Endodermal cell (in vitro differentiated cells): ENCODE results near the gene PRELP. TPM values are rescaled to one million over a fixed set of nuclear protein-coding genes. Genes with fewer than 3 reads are reported as not detected.

Experiments
- DNase-seq: peaks from one replicate; pipeline ENCODE4 v3.0.0-alpha.2; 2017
- H3K27ac ChIP-seq: 2 replicates; pipeline ENCODE4 v1.5.1; 2013; ENCODE audit warnings: mild to moderate bottlenecking, low read depth, low read length, moderate library complexity
- H3K27me3 ChIP-seq: 2 replicates; pipeline ENCODE4 v1.6.1; 2013; ENCODE audit warnings: mild to moderate bottlenecking, low read length, moderate library complexity; ENCODE audit not compliant: insufficient read depth, control insufficient read depth, poor library complexity, severe bottlenecking
- H3K36me3 ChIP-seq: 2 replicates; pipeline ENCODE4 v1.7.0; 2013; ENCODE audit warnings: mild to moderate bottlenecking, low read length, moderate library complexity; ENCODE audit not compliant: control insufficient read depth, insufficient read depth
- H3K4me1 ChIP-seq: one replicate; pipeline ENCODE4 v1.7.0; 2013; ENCODE audit warnings: low read length; ENCODE audit not compliant: control insufficient read depth, insufficient read depth
- H3K4me3 ChIP-seq: 2 replicates; pipeline ENCODE4 v1.5.1; 2013; ENCODE audit warnings: mild to moderate bottlenecking, low read length, moderate library complexity
- H3K9ac ChIP-seq: 2 replicates; pipeline ENCODE4 v1.6.1; 2013; ENCODE audit warnings: mild to moderate bottlenecking, low read length, moderate library complexity; ENCODE audit not compliant: poor library complexity, severe bottlenecking; ENCODE audit errors: extremely low read depth
- H3K9me3 ChIP-seq: 2 replicates; pipeline ENCODE4 v1.6.1; 2013; ENCODE audit warnings: mild to moderate bottlenecking, low read length, moderate library complexity; ENCODE audit not compliant: control insufficient read depth
- H3K27ac Mint-ChIP-seq: 2 replicates; pipeline ENCODE4 v1.8.0; 2020; ENCODE audit warnings: mixed read lengths
- H3K27me3 Mint-ChIP-seq: 2 replicates; pipeline ENCODE4 v1.8.0; 2021; ENCODE audit warnings: mild to moderate bottlenecking, mixed read lengths; ENCODE audit not compliant: insufficient read depth
- H3K36me3 Mint-ChIP-seq: 2 replicates; pipeline ENCODE4 v1.8.0; 2020; ENCODE audit warnings: low read depth, mixed read lengths
- H3K4me1 Mint-ChIP-seq: 2 replicates; pipeline ENCODE4 v1.8.0; 2020; ENCODE audit warnings: mixed read lengths
- H3K4me3 Mint-ChIP-seq: 2 replicates; pipeline ENCODE4 v1.8.0; 2020; ENCODE audit warnings: mild to moderate bottlenecking, moderate library complexity, mixed read lengths
- H3K9me3 Mint-ChIP-seq: 2 replicates; pipeline ENCODE4 v1.8.0; 2020; ENCODE audit warnings: mild to moderate bottlenecking, mixed read lengths
- CTCF ChIP-seq: fragments of 200-600 bp; sonication (generic); conservative IDR thresholded peaks from 2 replicates; pipeline ENCODE4 v1.5.0; 2021; ENCODE audit warnings: antibody characterized with exemption, mild to moderate bottlenecking
- WGBS, 2 experiments: methylation state at CpG; one replicate each; pipeline versions ENCODE4 v1.1.5 to v1.1.7; 2013; ENCODE audit warnings: missing lambda C conversion rate in 2 of 2, mixed read lengths in 1 of 2; ENCODE audit not compliant: insufficient coverage in 1 of 2, insufficient read length in 1 of 2; 5-methylcytosine and 5-hydroxymethylcytosine counted together
- total RNA-seq, 2 donors: library from RNA; stranded (reverse); fragmentation: NEBNext Ultra II Directional in 1 of 2; extraction: Animal tissue kit (Norgen Biotek cat#: 25700) in 1 of 2; gene quantifications; 2 replicates in 1 of 2; 3 replicates in 1 of 2; pipeline ENCODE4 v1.2.1, GENCODE V29; 2021

Gene PRELP
- total RNA-seq, 2 donors from 2014 or later, result 0.66 to 3.9 TPM

- TF ChIP-seq CTCF, result no peak
- WGBS, 2 experiments, result 100% methylated on average over 1 of the region's 1 CpG; no CpG with 5 or more reads in 1 of the 2 experiments
- Histone ChIP-seq H3K27me3 (peaks cover 5% of the 10 kb centered on the region), H3K4me3 (no peak overlapping the region), H3K27ac (no peak overlapping the region), H3K9me3 (peaks cover 9% of the 10 kb centered on the region), H3K36me3 (no peaks in the 10 kb centered on the region), H3K4me1 (no peaks in the 10 kb centered on the region), H3K9ac (no peak overlapping the region)
- Mint-ChIP-seq H3K4me1 (peaks cover 31% of the 10 kb centered on the region), H3K27ac (no peak overlapping the region), H3K9me3 (peaks cover 9% of the 10 kb centered on the region), H3K36me3 (peaks cover 1% of the 10 kb centered on the region), H3K27me3 (peaks cover 3% of the 10 kb centered on the region), H3K4me3 (no peak overlapping the region)
- no peak for DNase-seq
These were observed 25.6 kb upstream of the PRELP start for GRCh38 chr1:203450001-203450400.

- peak; percentile 83 for DNase-seq
- Histone ChIP-seq H3K36me3 (no peaks in the 10 kb centered on the region), H3K27me3 (peaks cover 5% of the 10 kb centered on the region), H3K4me3 (no peak overlapping the region), H3K27ac (no peak overlapping the region), H3K4me1 (no peaks in the 10 kb centered on the region), H3K9ac (no peak overlapping the region), H3K9me3 (peaks cover 3% of the 10 kb centered on the region)
- peaks cover 4% of the 10 kb centered on the region for H3K9me3 Mint-ChIP-seq
- no peaks in the 10 kb centered on the region for H3K36me3 Mint-ChIP-seq
- H3K27ac Mint-ChIP-seq, result no peak overlapping the region
- TF ChIP-seq CTCF, result peak; percentile 70
- peaks cover 2% of the 10 kb centered on the region for H3K27me3 Mint-ChIP-seq
- 79 to 86% methylated on average over 14 to 17 of the region's 17 CpGs for WGBS, 2 experiments
- peaks cover 33% of the 10 kb centered on the region for H3K4me1 Mint-ChIP-seq
- no peak overlapping the region for H3K4me3 Mint-ChIP-seq
These were observed 25.0 kb upstream of the PRELP start for GRCh38 chr1:203450479-203451149.

- Mint-ChIP-seq H3K27me3 (no peaks in the 10 kb centered on the region), H3K27ac (no peak overlapping the region), H3K4me3 (no peak overlapping the region), H3K36me3 (no peaks in the 10 kb centered on the region), H3K9me3 (no peaks in the 10 kb centered on the region), H3K4me1 (peaks cover 43% of the 10 kb centered on the region)
- no peaks in the 10 kb centered on the region for H3K9me3 ChIP-seq
- no peak for DNase-seq
- H3K4me3 ChIP-seq, result no peak overlapping the region
- H3K27me3 ChIP-seq, result peaks cover 1% of the 10 kb centered on the region
- 75 to 93% methylated on average over 1 to 2 of the region's 2 CpGs for WGBS, 2 experiments
- H3K27ac ChIP-seq, result no peak overlapping the region
- no peak for TF ChIP-seq CTCF
- H3K4me1 ChIP-seq, result peaks cover 2% of the 10 kb centered on the region
- no peaks in the 10 kb centered on the region for H3K36me3 ChIP-seq
- H3K9ac ChIP-seq, result no peak overlapping the region
These were observed 23.5 kb upstream of the PRELP start for GRCh38 chr1:203451836-203452784.
